Loucy (cell line): Measurements from ENCODE around the gene NLRP6.

Experiments
- EZH2phosphoT487 ChIP-seq: fragments of 200-600 bp; IDR thresholded peaks from 2 replicates; pipeline ENCODE4 v1.6.1; 2018; ENCODE audit warnings: antibody characterized with exemption, mild to moderate bottlenecking, moderate library complexity, borderline replicate concordance
- TF ChIP-seq, protein P1 (sequence below): fragments of 200-600 bp; sonication (generic); conservative IDR thresholded peaks from 2 replicates; pipeline ENCODE4 v1.5.1; 2014; ENCODE audit warnings: mild to moderate bottlenecking, antibody characterized with exemption, low read length

DNA sequence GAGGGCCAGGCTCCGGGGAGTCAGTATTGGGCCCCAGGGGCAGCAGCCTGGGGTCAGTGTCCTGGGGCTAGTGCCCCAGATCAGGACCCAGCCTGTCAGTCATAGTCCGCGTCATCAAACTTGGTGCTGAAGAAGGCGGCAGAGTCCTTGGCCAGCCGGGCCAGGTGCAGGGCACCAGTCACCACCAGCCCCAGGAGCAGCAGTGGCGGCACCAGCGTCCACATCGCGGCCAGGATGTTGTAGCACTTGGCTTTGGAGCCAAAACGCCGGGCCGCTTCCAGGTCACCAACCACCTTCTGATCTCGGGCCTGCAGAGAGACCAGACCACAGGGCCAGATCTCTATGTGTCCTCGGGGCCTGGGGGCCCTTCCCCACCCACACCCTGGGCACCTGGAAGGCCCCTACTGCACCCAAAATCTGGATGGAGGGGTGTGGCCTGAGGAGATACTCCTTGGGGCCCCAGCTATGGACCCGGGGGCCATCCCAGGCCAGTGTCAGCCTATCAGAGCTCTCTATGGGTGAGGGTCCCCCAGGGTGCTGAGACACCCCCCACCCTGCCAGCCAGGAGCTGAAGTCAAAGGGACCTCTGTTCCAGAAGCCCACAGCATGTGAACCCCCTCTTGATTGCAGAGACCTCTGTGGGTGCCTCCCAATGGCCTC, 20.3 kb downstream of the NLRP6 start:
- TF ChIP-seq, protein P1, sequence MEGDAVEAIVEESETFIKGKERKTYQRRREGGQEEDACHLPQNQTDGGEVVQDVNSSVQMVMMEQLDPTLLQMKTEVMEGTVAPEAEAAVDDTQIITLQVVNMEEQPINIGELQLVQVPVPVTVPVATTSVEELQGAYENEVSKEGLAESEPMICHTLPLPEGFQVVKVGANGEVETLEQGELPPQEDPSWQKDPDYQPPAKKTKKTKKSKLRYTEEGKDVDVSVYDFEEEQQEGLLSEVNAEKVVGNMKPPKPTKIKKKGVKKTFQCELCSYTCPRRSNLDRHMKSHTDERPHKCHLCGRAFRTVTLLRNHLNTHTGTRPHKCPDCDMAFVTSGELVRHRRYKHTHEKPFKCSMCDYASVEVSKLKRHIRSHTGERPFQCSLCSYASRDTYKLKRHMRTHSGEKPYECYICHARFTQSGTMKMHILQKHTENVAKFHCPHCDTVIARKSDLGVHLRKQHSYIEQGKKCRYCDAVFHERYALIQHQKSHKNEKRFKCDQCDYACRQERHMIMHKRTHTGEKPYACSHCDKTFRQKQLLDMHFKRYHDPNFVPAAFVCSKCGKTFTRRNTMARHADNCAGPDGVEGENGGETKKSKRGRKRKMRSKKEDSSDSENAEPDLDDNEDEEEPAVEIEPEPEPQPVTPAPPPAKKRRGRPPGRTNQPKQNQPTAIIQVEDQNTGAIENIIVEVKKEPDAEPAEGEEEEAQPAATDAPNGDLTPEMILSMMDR: no peak
- no peak for TF ChIP-seq EZH2phosphoT487
